GM12891 (cell line): ENCODE results near the gene COA7.

Source experiments
- PAX5 ChIP-seq: IDR thresholded peaks from 2 replicates; pipeline ENCODE4 v1.6.1; 2011; ENCODE audit warnings: low read length, moderate library complexity, mild to moderate bottlenecking; ENCODE audit not compliant: insufficient read depth, severe bottlenecking
- POLR2A ChIP-seq: IDR thresholded peaks from 2 replicates; pipeline ENCODE4 v1.6.1; 2011; ENCODE audit warnings: low read depth, low read length, control low read depth
- POLR2AphosphoS5 ChIP-seq: IDR thresholded peaks from 2 replicates; pipeline ENCODE4 v1.6.1; 2011; ENCODE audit warnings: low read depth, low read length, control low read depth
- POU2F2 ChIP-seq: IDR thresholded peaks from 2 replicates; pipeline ENCODE4 v1.6.1; 2011; ENCODE audit warnings: low read depth, mild to moderate bottlenecking, control low read depth, low read length, moderate library complexity
- SPI1 ChIP-seq: IDR thresholded peaks from 2 replicates; pipeline ENCODE4 v1.6.1; 2011; ENCODE audit warnings: low read depth, low read length, control low read depth
- TAF1 ChIP-seq: IDR thresholded peaks from 2 replicates; pipeline ENCODE4 v1.6.1; 2011; ENCODE audit warnings: low read depth, low read length, control low read depth

- TF ChIP-seq POLR2AphosphoS5 (no peak), POLR2A (no peak), SPI1 (no peak), TAF1 (no peak), PAX5 (no peak), POU2F2 (no peak)
These were observed 48.0 kb upstream of the COA7 start for GRCh38 chr1:52746189-52746588.
